ENCODE measurements around the gene TMEM150C.

TMEM150C gene

GRCh38 chr4:82499738-82500434 lies 61.9 kb downstream of the TMEM150C start:
- Histone ChIP-seq H3K36me3 (ENCODE audit: control insufficient read depth, insufficient read depth, low read length) (no peaks in the 10 kb centered on the region), H3K27me3 (ENCODE audit: control insufficient read depth, insufficient read depth, low read length) (no peaks in the 10 kb centered on the region), H3K27ac (ENCODE audit: low read length) (no peak overlapping the region), H3K4me1 (ENCODE audit: control insufficient read depth, insufficient read depth, low read length) (peaks cover 2% of the 10 kb centered on the region; the same call in 1 of the 2 replicates), H3K4me3 (ENCODE audit: low read length) (no peak overlapping the region), H3K9me3 (ENCODE audit: control insufficient read depth, insufficient read depth, low read length) (no peaks in the 10 kb centered on the region)
- DNase-seq (ENCODE audit: low read depth, low spot score), result no peak
- no CpG with 5 or more reads among the region's 6 CpGs for WGBS (ENCODE audit: insufficient coverage, insufficient read length)

GRCh38 chr4:82496349-82496748 lies 65.4 kb downstream of the TMEM150C start:
- Histone ChIP-seq H3K36me3 (ENCODE audit: control insufficient read depth, insufficient read depth, low read length) (no peaks in the 10 kb centered on the region), H3K27ac (ENCODE audit: low read length) (no peak overlapping the region), H3K9me3 (ENCODE audit: control insufficient read depth, insufficient read depth, low read length) (no peaks in the 10 kb centered on the region), H3K4me1 (ENCODE audit: control insufficient read depth, insufficient read depth, low read length) (peaks cover 2% of the 10 kb centered on the region; the same call in 1 of the 2 replicates), H3K27me3 (ENCODE audit: control insufficient read depth, insufficient read depth, low read length) (no peaks in the 10 kb centered on the region), H3K4me3 (ENCODE audit: low read length) (no peak overlapping the region)
- no CpG with 5 or more reads among the region's 2 CpGs for WGBS (ENCODE audit: insufficient coverage, insufficient read length)
- DNase-seq (ENCODE audit: low read depth, low spot score), result no peak

GRCh38 chr4:82495666-82496065 lies 66.1 kb downstream of the TMEM150C start:
- DNase-seq (ENCODE audit: low read depth, low spot score), result no peak
- Histone ChIP-seq H3K9me3 (ENCODE audit: control insufficient read depth, insufficient read depth, low read length) (no peaks in the 10 kb centered on the region), H3K27ac (ENCODE audit: low read length) (no peak overlapping the region), H3K36me3 (ENCODE audit: control insufficient read depth, insufficient read depth, low read length) (no peaks in the 10 kb centered on the region), H3K4me1 (ENCODE audit: control insufficient read depth, insufficient read depth, low read length) (peaks cover 3% of the 10 kb centered on the region; the same call in 1 of the 2 replicates), H3K4me3 (ENCODE audit: low read length) (no peak overlapping the region), H3K27me3 (ENCODE audit: control insufficient read depth, insufficient read depth, low read length) (no peaks in the 10 kb centered on the region)
- WGBS (ENCODE audit: insufficient coverage, insufficient read length), result no CpG with 5 or more reads among the region's 4 CpGs

GRCh38 chr4:82493721-82494425 lies 67.9 kb downstream of the TMEM150C start:
- Histone ChIP-seq H3K9me3 (ENCODE audit: control insufficient read depth, insufficient read depth, low read length) (no peaks in the 10 kb centered on the region), H3K4me3 (ENCODE audit: low read length) (no peak overlapping the region), H3K27me3 (ENCODE audit: control insufficient read depth, insufficient read depth, low read length) (no peaks in the 10 kb centered on the region), H3K4me1 (ENCODE audit: control insufficient read depth, insufficient read depth, low read length) (0 out of 2 replicates have a peak, but pooled peaks cover 2% of the 10 kb centered on the region), H3K27ac (ENCODE audit: low read length) (no peak overlapping the region), H3K36me3 (ENCODE audit: control insufficient read depth, insufficient read depth, low read length) (no peaks in the 10 kb centered on the region)
- no CpG with 5 or more reads among the region's 2 CpGs for WGBS (ENCODE audit: insufficient coverage, insufficient read length)
- DNase-seq (ENCODE audit: low read depth, low spot score), result no peak

GRCh38 chr4:82491251-82491960 lies 70.4 kb downstream of the TMEM150C start:
- Histone ChIP-seq H3K4me1 (ENCODE audit: control insufficient read depth, insufficient read depth, low read length) (0 out of 2 replicates have a peak, but pooled peaks cover 2% of the 10 kb centered on the region), H3K27me3 (ENCODE audit: control insufficient read depth, insufficient read depth, low read length) (no peaks in the 10 kb centered on the region), H3K36me3 (ENCODE audit: control insufficient read depth, insufficient read depth, low read length) (no peaks in the 10 kb centered on the region), H3K4me3 (ENCODE audit: low read length) (no peak overlapping the region), H3K9me3 (ENCODE audit: control insufficient read depth, insufficient read depth, low read length) (no peaks in the 10 kb centered on the region), H3K27ac (ENCODE audit: low read length) (no peak overlapping the region)
- no peak for DNase-seq (ENCODE audit: low read depth, low spot score)
- no CpG with 5 or more reads among the region's 10 CpGs for WGBS (ENCODE audit: insufficient coverage, insufficient read length)

GRCh38 chr4:82489987-82490386 lies 71.8 kb downstream of the TMEM150C start:
- no peak for DNase-seq (ENCODE audit: low read depth, low spot score)
- no peak overlapping the region for H3K4me3 ChIP-seq (ENCODE audit: low read length)
- no peaks in the 10 kb centered on the region for H3K36me3 ChIP-seq (ENCODE audit: control insufficient read depth, insufficient read depth, low read length)
- H3K27me3 ChIP-seq (ENCODE audit: control insufficient read depth, insufficient read depth, low read length), result no peaks in the 10 kb centered on the region
- no CpG with 5 or more reads among the region's 8 CpGs for WGBS (ENCODE audit: insufficient coverage, insufficient read length)
- no peaks in the 10 kb centered on the region for H3K9me3 ChIP-seq (ENCODE audit: control insufficient read depth, insufficient read depth, low read length)
- H3K27ac ChIP-seq (ENCODE audit: low read length), result no peak overlapping the region
- H3K4me1 ChIP-seq (ENCODE audit: control insufficient read depth, insufficient read depth, low read length), result 0 out of 2 replicates have a peak, but pooled peaks cover 2% of the 10 kb centered on the region

GRCh38 chr4:82489076-82489475 lies 72.7 kb downstream of the TMEM150C start:
- no peak for DNase-seq (ENCODE audit: low read depth, low spot score)
- H3K9me3 ChIP-seq (ENCODE audit: control insufficient read depth, insufficient read depth, low read length), result no peaks in the 10 kb centered on the region
- no peak overlapping the region for H3K27ac ChIP-seq (ENCODE audit: low read length)
- no peak overlapping the region for H3K4me3 ChIP-seq (ENCODE audit: low read length)
- no peaks in the 10 kb centered on the region for H3K36me3 ChIP-seq (ENCODE audit: control insufficient read depth, insufficient read depth, low read length)
- H3K4me1 ChIP-seq (ENCODE audit: control insufficient read depth, insufficient read depth, low read length), result 0 out of 2 replicates have a peak, but pooled peaks cover 2% of the 10 kb centered on the region
- no CpG with 5 or more reads among the region's 1 CpG for WGBS (ENCODE audit: insufficient coverage, insufficient read length)
- no peaks in the 10 kb centered on the region for H3K27me3 ChIP-seq (ENCODE audit: control insufficient read depth, insufficient read depth, low read length)

GRCh38 chr4:82484996-82485783 lies 76.6 kb downstream of the TMEM150C start:
- no peaks in the 10 kb centered on the region for H3K36me3 ChIP-seq (ENCODE audit: control insufficient read depth, insufficient read depth, low read length)
- no peaks in the 10 kb centered on the region for H3K9me3 ChIP-seq (ENCODE audit: control insufficient read depth, insufficient read depth, low read length)
- no peak overlapping the region for H3K27ac ChIP-seq (ENCODE audit: low read length)
- no peak for DNase-seq (ENCODE audit: low read depth, low spot score)
- no peaks in the 10 kb centered on the region for H3K27me3 ChIP-seq (ENCODE audit: control insufficient read depth, insufficient read depth, low read length)
- H3K4me1 ChIP-seq (ENCODE audit: control insufficient read depth, insufficient read depth, low read length), result no peaks in the 10 kb centered on the region
- no CpG with 5 or more reads among the region's 14 CpGs for WGBS (ENCODE audit: insufficient coverage, insufficient read length)
- no peak overlapping the region for H3K4me3 ChIP-seq (ENCODE audit: low read length)

GRCh38 chr4:82482387-82482786 lies 79.4 kb downstream of the TMEM150C start:
- Histone ChIP-seq H3K4me1 (ENCODE audit: control insufficient read depth, insufficient read depth, low read length) (no peaks in the 10 kb centered on the region), H3K27me3 (ENCODE audit: control insufficient read depth, insufficient read depth, low read length) (no peaks in the 10 kb centered on the region), H3K36me3 (ENCODE audit: control insufficient read depth, insufficient read depth, low read length) (no peaks in the 10 kb centered on the region), H3K9me3 (ENCODE audit: control insufficient read depth, insufficient read depth, low read length) (no peaks in the 10 kb centered on the region), H3K27ac (ENCODE audit: low read length) (no peak overlapping the region), H3K4me3 (ENCODE audit: low read length) (no peak overlapping the region)
- no peak for DNase-seq (ENCODE audit: low read depth, low spot score)
- WGBS (ENCODE audit: insufficient coverage, insufficient read length), result no CpG with 5 or more reads among the region's 6 CpGs

- DNase-seq (ENCODE audit: low read depth, low spot score), result no peak
- H3K4me1 ChIP-seq (ENCODE audit: control insufficient read depth, insufficient read depth, low read length), result no peaks in the 10 kb centered on the region
- H3K36me3 ChIP-seq (ENCODE audit: control insufficient read depth, insufficient read depth, low read length), result no peaks in the 10 kb centered on the region
- no CpG with 5 or more reads among the region's 6 CpGs for WGBS (ENCODE audit: insufficient coverage, insufficient read length)
- no peak overlapping the region for H3K4me3 ChIP-seq (ENCODE audit: low read length)
- H3K27ac ChIP-seq (ENCODE audit: low read length), result no peak overlapping the region
- H3K27me3 ChIP-seq (ENCODE audit: control insufficient read depth, insufficient read depth, low read length), result no peaks in the 10 kb centered on the region
- no peaks in the 10 kb centered on the region for H3K9me3 ChIP-seq (ENCODE audit: control insufficient read depth, insufficient read depth, low read length)
Measured at GRCh38 chr4:82481506-82481840, 80.3 kb downstream of the TMEM150C start.

Measured in iPS DF 6.9 (cell line).